Spleen (tissue), 11 donors: ENCODE measurements around the gene TIE1. TPM values are rescaled to one million over a fixed set of nuclear protein-coding genes. Genes with fewer than 3 reads are reported as not detected.
A peak's percentile ranks its signal among the peaks of the same experiment; 100 is the strongest.

Experiments used
- DNase-seq: peaks from one replicate; pipeline ENCODE4 v3.0.0-alpha.2; 2020
- H3K27ac ChIP-seq, 8 donors: fragments of 200-600 bp; sonication (generic) in 7 of 8; 1 replicate in 4 of 8; 2 replicates in 4 of 8; pipeline versions ENCODE4 v1.5.0 to v1.8.0; 2016 to 2021; ENCODE audit warnings: inconsistent platforms in 4 of 8, mild to moderate bottlenecking in 4 of 8, moderate library complexity in 1 of 8
- H3K27me3 ChIP-seq, 7 donors: fragments of 200-600 bp; sonication (generic) in 6 of 7; replicated peaks in 1 of 7; 1 replicate in 4 of 7; 2 replicates in 3 of 7; pipeline versions ENCODE4 v1.5.0 to v1.8.0; 2016 to 2021; ENCODE audit warnings: inconsistent platforms in 3 of 7, mild to moderate bottlenecking in 1 of 7
- H3K36me3 ChIP-seq, 6 donors: fragments of 200-600 bp; sonication (generic) in 5 of 6; 1 replicate in 4 of 6; 2 replicates in 2 of 6; pipeline versions ENCODE4 v1.5.0 to v1.8.0; 2016 to 2021; ENCODE audit warnings: inconsistent platforms in 2 of 6
- H3K4me1 ChIP-seq, 6 donors: fragments of 200-600 bp; sonication (generic) in 5 of 6; 1 replicate in 3 of 6; 2 replicates in 3 of 6; pipeline versions ENCODE4 v1.5.0 to v1.8.0; 2016 to 2021; ENCODE audit warnings: inconsistent platforms in 3 of 6
- H3K4me3 ChIP-seq, 8 donors: fragments of 200-600 bp; sonication (generic) in 7 of 8; 1 replicate in 4 of 8; 2 replicates in 4 of 8; pipeline versions ENCODE4 v1.5.0 to v1.8.0; 2016 to 2021; ENCODE audit warnings: inconsistent platforms in 4 of 8, mild to moderate bottlenecking in 4 of 8, moderate library complexity in 2 of 8
- H3K9me3 ChIP-seq, 8 donors: fragments of 200-600 bp; sonication (generic) in 7 of 8; 1 replicate in 4 of 8; 2 replicates in 4 of 8; pipeline versions ENCODE4 v1.5.0 to v1.8.0; 2016 to 2021; ENCODE audit warnings: inconsistent platforms in 4 of 8
- CTCF ChIP-seq, 11 experiments: fragments of 200-600 bp in 7 of 11; fragments of 450-650 bp in 4 of 11; sonication (generic) in 4 of 11; IDR thresholded peaks in 8 of 11; conservative IDR thresholded peaks in 3 of 11; 1 replicate in 7 of 11; 2 replicates in 4 of 11; pipeline versions ENCODE4 v1.4.0 to v1.8.0; 2016 to 2021; ENCODE audit warnings: antibody characterized with exemption in 11 of 11, inconsistent platforms in 4 of 11, mild to moderate bottlenecking in 1 of 11
- POLR2A ChIP-seq, 3 donors: fragments of 450-650 bp; IDR thresholded peaks; one replicate each; pipeline ENCODE4 v1.5.1; 2017; ENCODE audit warnings: antibody characterized with exemption in 3 of 3, mild to moderate bottlenecking in 1 of 3
- POLR2AphosphoS5 ChIP-seq, 3 donors: sonication (generic); formaldehyde crosslinking; IDR thresholded peaks; one replicate each; pipeline ENCODE4 v1.5.1; 2017; ENCODE audit warnings: antibody characterized with exemption in 3 of 3
- WGBS, 5 donors: extraction: QIAGEN DNeasy Blood & Tissue Kit in 3 of 5; methylation state at CpG; one replicate each; pipeline versions ENCODE4 v1.1.5 to v1.1.7; 2013 to 2018; 5-methylcytosine and 5-hydroxymethylcytosine counted together
- intact Hi-C: fragments of 100-400 bp; cut with DNase I; formaldehyde crosslinking; loops from one replicate; pipeline ENCODE4 v1.15.0; 2023; ENCODE audit warnings: low total_unique reads
- polyA plus RNA-seq, 3 donors: library from polyadenylated mRNA; stranded (reverse); fragments of 200-250 nt; gene quantifications; one replicate each; pipeline ENCODE4 v1.2.1, GENCODE V29; 2013
- total RNA-seq, 7 donors: library from RNA; depleted of rRNA in 3 of 7; stranded (reverse); fragments of >200 nt in 3 of 7; fragmentation: NEBNext Ultra II Directional in 4 of 7; extraction: Animal tissue kit (Norgen Biotek cat#: 25700) in 4 of 7; gene quantifications; one replicate each; pipeline versions ENCODE4 v1.1.0 to v1.2.1, GENCODE V29; 2016 to 2021
- donor health status: healthy with polysubstance abuse.
- donor health status: DM: no; HTN: no; CAD: no; lungs with moderate emphysema.
- donor health status: DM: no; HTN: no; CAD: no.
- donor health status: Bipolar disorder and iron deficiency.
- donor health status: healthy.
- donor health status: DM: no; HTN: no; CAD: no.
- donor health status: DM: yes; HTN: yes; CAD: no.

Gene TIE1
- total and polyA plus RNA-seq, 10 donors = 4.9 to 81.8 (median 55.7) TPM

GRCh38 chr1:43348809-43349593 lies 48.2 kb downstream of the TIE1 start:
- Histone ChIP-seq H3K9me3 (no peaks in the 10 kb centered on the region), H3K27me3 (no peaks in the 10 kb centered on the region), H3K4me3 (peak overlapping the region; percentile 29 to 69 (median 40)), H3K4me1 (peaks cover 0 to 7% (median 0%) of the 10 kb centered on the region in 6 donors), H3K27ac (peak overlapping the region; percentile 42 to 89 (median 84)), H3K36me3 (no peaks in the 10 kb centered on the region)
- peak; percentile 92 for DNase-seq
- intact Hi-C loops = no loop called here
- 46 to 69% (median 55%) methylated on average over 35 to 72 of the region's 72 CpGs for WGBS, 5 donors
- TF ChIP-seq POLR2AphosphoS5 (IDR thresholded peaks at IDR 0.05) = peak; percentile 51 to 78 (median 54)
- TF ChIP-seq POLR2A (IDR thresholded peaks at IDR 0.05) = peak in 1 of 3 donors; percentile 21
- TF ChIP-seq CTCF (IDR thresholded peaks at IDR 0.05 in 8 of 11, conservative IDR thresholded peaks at IDR 0.05 in 3 of 11) = no peak

- WGBS, 5 donors = 68 to 85% (median 75%) methylated on average over 11 of the region's 11 CpGs
- intact Hi-C loops = no loop called here
- peak overlapping the region in 5 of 8 donors; percentile 39 to 69 (median 45) for H3K4me3 ChIP-seq
- no peaks in the 10 kb centered on the region for H3K9me3 ChIP-seq
- peak overlapping the region; percentile 42 to 89 (median 84) for H3K27ac ChIP-seq
- H3K36me3 ChIP-seq = peaks cover 0 to 3% (median 0%) of the 10 kb centered on the region in 6 donors
- H3K27me3 ChIP-seq = no peaks in the 10 kb centered on the region
- no peak for DNase-seq
- peaks cover 0 to 7% (median 0%) of the 10 kb centered on the region in 6 donors for H3K4me1 ChIP-seq
- no peak for TF ChIP-seq POLR2AphosphoS5 (IDR thresholded peaks at IDR 0.05)
- no peak for TF ChIP-seq CTCF (IDR thresholded peaks at IDR 0.05 in 8 of 11, conservative IDR thresholded peaks at IDR 0.05 in 3 of 11)
- TF ChIP-seq POLR2A (IDR thresholded peaks at IDR 0.05) = no peak
These were observed 49.0 kb downstream of the TIE1 start for GRCh38 chr1:43349594-43350306.

- Histone ChIP-seq H3K27ac (no peak overlapping the region), H3K9me3 (no peaks in the 10 kb centered on the region), H3K27me3 (no peaks in the 10 kb centered on the region), H3K4me1 (peaks cover 0 to 7% (median 0%) of the 10 kb centered on the region in 6 donors), H3K4me3 (no peak overlapping the region), H3K36me3 (peaks cover 0 to 4% (median 0%) of the 10 kb centered on the region in 6 donors)
- no peak for DNase-seq
- TF ChIP-seq CTCF (IDR thresholded peaks at IDR 0.05 in 8 of 11, conservative IDR thresholded peaks at IDR 0.05 in 3 of 11) = no peak
- TF ChIP-seq POLR2A (IDR thresholded peaks at IDR 0.05) = no peak
- TF ChIP-seq POLR2AphosphoS5 (IDR thresholded peaks at IDR 0.05) = no peak
- intact Hi-C loops = no loop called here
- WGBS, 5 donors = 80 to 95% (median 92%) methylated on average over 1 of the region's 1 CpG
These were observed 50.2 kb downstream of the TIE1 start for GRCh38 chr1:43350976-43351375.
